HepG2 (cell line): ENCODE results near the gene CLBA1. TPM values are rescaled to one million over a fixed set of nuclear protein-coding genes. Genes with fewer than 3 reads are reported as not detected.

Experiments
- ARID2 ChIP-seq: sonication (generic); formaldehyde crosslinking; IDR thresholded peaks from 2 replicates; pipeline ENCODE4 v1.8.1; 2022; ENCODE audit warnings: mild to moderate bottlenecking, missing genetic modification reagents, borderline replicate concordance
- ATM ChIP-seq: fragments of 450-650 bp; IDR thresholded peaks from 2 replicates; pipeline ENCODE4 v1.7.1; 2017; ENCODE audit warnings: mild to moderate bottlenecking, borderline replicate concordance
- HDAC1 ChIP-seq: sonication (generic); formaldehyde crosslinking; IDR thresholded peaks from 2 replicates; pipeline ENCODE4 v1.5.1; 2020; ENCODE audit warnings: mild to moderate bottlenecking, missing genetic modification reagents
- MBD4 ChIP-seq: IDR thresholded peaks from 2 replicates; pipeline ENCODE4 v1.6.1; 2012; ENCODE audit warnings: low read length, inconsistent platforms, borderline replicate concordance
- MIER3 ChIP-seq: IDR thresholded peaks from 2 replicates; pipeline ENCODE4 v1.6.1; 2016; ENCODE audit warnings: missing compliant biosample characterization, borderline replicate concordance
- NR1H2 ChIP-seq: sonication (generic); formaldehyde crosslinking; IDR thresholded peaks from 2 replicates; pipeline ENCODE4 v1.8.1; 2022; ENCODE audit warnings: low read depth, missing genetic modification reagents, borderline replicate concordance
- PHF20 ChIP-seq: sonication (generic); formaldehyde crosslinking; IDR thresholded peaks from 2 replicates; pipeline ENCODE4 v1.5.0; 2020; ENCODE audit warnings: mild to moderate bottlenecking, missing genetic modification reagents
- RBM39 ChIP-seq: fragments of 200-400 bp; formaldehyde crosslinking; IDR thresholded peaks from one replicate; pipeline ENCODE4 v1.6.1; 2018; ENCODE audit warnings: antibody characterized with exemption, mild to moderate bottlenecking, low read depth, low read length; ENCODE audit not compliant: poor library complexity, severe bottlenecking
- SMARCE1 ChIP-seq: fragments of 450-650 bp; IDR thresholded peaks from 2 replicates; pipeline ENCODE4 v1.6.1; 2017; ENCODE audit warnings: borderline replicate concordance
- SRF ChIP-seq: IDR thresholded peaks from 2 replicates; pipeline ENCODE4 v1.6.1; 2011; ENCODE audit warnings: mild to moderate bottlenecking, low read depth, low read length, moderate library complexity
- XBP1 ChIP-seq: sonication (generic); formaldehyde crosslinking; IDR thresholded peaks from 2 replicates; pipeline ENCODE4 v1.5.0; 2020; ENCODE audit warnings: missing genetic modification reagents
- ZFY ChIP-seq: sonication (generic); formaldehyde crosslinking; IDR thresholded peaks from 2 replicates; pipeline ENCODE4 v1.4.0; 2020; ENCODE audit warnings: missing genetic modification reagents
- ZMAT3 ChIP-seq: sonication (generic); formaldehyde crosslinking; conservative IDR thresholded peaks from 2 replicates; pipeline ENCODE4 v1.7.0; 2021; ENCODE audit warnings: missing genetic modification reagents
- ZNF136 ChIP-seq: sonication (generic); formaldehyde crosslinking; IDR thresholded peaks from 2 replicates; pipeline ENCODE4 v1.8.1; 2022; ENCODE audit warnings: low read depth, mild to moderate bottlenecking, moderate library complexity, missing genetic modification reagents
- ZNF780A ChIP-seq: sonication (generic); formaldehyde crosslinking; IDR thresholded peaks from 2 replicates; pipeline ENCODE4 v1.8.0; 2022; ENCODE audit warnings: mild to moderate bottlenecking, missing genetic modification reagents, moderate library complexity
- ZNF891 ChIP-seq: sonication (generic); formaldehyde crosslinking; IDR thresholded peaks from 2 replicates; pipeline ENCODE4 v1.5.0; 2020; ENCODE audit warnings: mild to moderate bottlenecking, missing genetic modification reagents
- polyA plus RNA-seq, 8 experiments: library from polyadenylated mRNA; depleted of rRNA in 3 of 8; stranded (reverse) in 7 of 8; unstranded in 1 of 8; fragments of >200 nt; fragmentation: Illumina TruSeq in 4 of 8; extraction: Trizol in 4 of 8; gene quantifications; 2 replicates each; pipeline versions ENCODE4 v1.2.1 to v1.2.3, GENCODE V29; 2011 to 2016; ENCODE audit warnings: low read depth in 4 of 8, missing spikeins in 1 of 8, mixed read lengths in 1 of 8; ENCODE audit not compliant: insufficient read depth in 1 of 8
- total RNA-seq, 5 experiments: library from RNA; depleted of rRNA; stranded (reverse); fragments of >200 nt; fragmentation: Illumina TruSeq; extraction: Trizol; gene quantifications; 2 replicates each; pipeline ENCODE4 v1.2.3, GENCODE V29; 2016; ENCODE audit warnings: low read depth in 1 of 5
- TF ChIP-seq, protein P1 (sequence below): IDR thresholded peaks from 2 replicates; pipeline ENCODE4 v1.6.1; 2016; ENCODE audit warnings: missing biosample characterization, missing genetic modification reagents, low read depth
- TF ChIP-seq, protein P2 (sequence below): sonication (generic); formaldehyde crosslinking; IDR thresholded peaks from 2 replicates; pipeline ENCODE4 v1.9.0; 2022; ENCODE audit warnings: missing genetic modification reagents, mild to moderate bottlenecking, borderline replicate concordance
- TF ChIP-seq, protein P3 (sequence below): sonication (generic); formaldehyde crosslinking; IDR thresholded peaks from 2 replicates; pipeline ENCODE4 v1.5.1; 2020; ENCODE audit warnings: missing genetic modification reagents, mild to moderate bottlenecking, borderline replicate concordance
- TF ChIP-seq, protein P4 (sequence below): IDR thresholded peaks from 2 replicates; pipeline ENCODE4 v1.6.1; 2012; ENCODE audit warnings: low read length, improper control_type of control experiment
- TF ChIP-seq, protein P5 (sequence below): sonication (generic); formaldehyde crosslinking; IDR thresholded peaks from 2 replicates; pipeline ENCODE4 v1.9.0; 2021; ENCODE audit warnings: missing genetic modification reagents, mild to moderate bottlenecking, borderline replicate concordance

Gene CLBA1
- total and polyA plus RNA-seq, 2 of the 13 experiments (the other 11 are each of a cell fraction or from before 2014, with no cell fraction given) = 1.2 to 1.4 TPM

DNA sequence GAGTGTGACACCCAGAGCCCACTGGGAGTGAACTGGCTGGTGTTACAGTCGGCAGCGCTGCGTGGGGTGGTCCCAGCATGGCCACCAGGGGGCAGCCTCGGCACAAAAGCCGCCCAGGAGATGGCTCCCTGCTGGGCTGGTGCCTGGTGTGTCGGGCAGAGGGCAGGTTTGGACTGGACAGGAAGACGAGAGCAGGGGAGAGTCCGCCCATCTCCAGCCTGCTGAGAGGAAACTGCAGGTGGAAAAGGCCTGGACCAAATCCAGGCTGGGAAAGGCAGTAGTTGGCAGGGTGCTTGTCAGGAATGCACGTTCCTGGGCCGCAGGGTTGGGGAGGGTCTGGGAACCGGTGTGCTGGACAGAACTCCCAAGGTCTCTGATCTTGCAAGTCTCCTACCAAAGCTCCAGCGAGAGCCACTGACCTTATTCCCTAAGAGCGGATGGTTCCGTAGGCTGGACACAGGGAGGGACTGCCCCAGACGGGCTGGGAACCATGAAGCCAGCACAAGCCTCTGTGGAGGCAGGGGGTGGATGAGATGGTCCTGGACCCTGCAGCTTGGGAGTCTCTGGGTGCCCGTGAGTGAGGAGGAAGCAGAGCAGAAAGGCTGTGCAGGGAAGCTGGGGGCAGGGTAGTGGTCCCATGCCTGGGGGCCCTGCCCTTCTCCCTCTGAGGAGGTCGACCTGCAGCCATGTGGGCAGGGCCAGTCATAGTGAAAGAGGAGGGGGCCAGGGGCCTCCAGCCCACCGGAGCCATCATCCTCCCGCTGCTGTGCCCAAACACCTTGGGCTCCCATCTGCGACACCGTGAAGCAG is 9.2 kb upstream of the CLBA1 start (continued):
- no peak for TF ChIP-seq ZNF891
- TF ChIP-seq, protein P1, sequence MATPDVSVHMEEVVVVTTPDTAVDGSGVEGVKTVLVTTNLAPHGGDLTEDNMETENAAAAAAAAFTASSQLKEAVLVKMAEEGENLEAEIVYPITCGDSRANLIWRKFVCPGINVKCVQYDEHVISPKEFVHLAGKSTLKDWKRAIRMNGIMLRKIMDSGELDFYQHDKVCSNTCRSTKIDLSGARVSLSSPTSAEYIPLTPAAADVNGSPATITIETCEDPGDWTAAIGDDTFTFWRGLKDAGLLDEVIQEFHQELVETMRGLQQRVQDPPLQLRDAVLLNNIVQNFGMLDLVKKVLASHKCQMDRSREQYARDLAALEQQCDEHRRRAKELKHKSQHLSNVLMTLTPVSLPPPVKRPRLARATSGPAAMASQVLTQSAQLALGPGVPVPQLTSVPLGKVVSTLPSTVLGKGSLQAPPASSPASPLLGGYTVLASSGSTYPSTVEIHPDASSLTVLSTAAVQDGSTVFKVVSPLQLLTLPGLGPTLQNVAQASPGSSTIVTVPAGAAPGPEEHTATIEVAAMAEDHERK (CRISPR knock-in tag) = no peak
- TF ChIP-seq PHF20 (CRISPR knock-in tag) = no peak
- TF ChIP-seq XBP1 = no peak
- TF ChIP-seq RBM39 = no peak
- TF ChIP-seq, protein P2, sequence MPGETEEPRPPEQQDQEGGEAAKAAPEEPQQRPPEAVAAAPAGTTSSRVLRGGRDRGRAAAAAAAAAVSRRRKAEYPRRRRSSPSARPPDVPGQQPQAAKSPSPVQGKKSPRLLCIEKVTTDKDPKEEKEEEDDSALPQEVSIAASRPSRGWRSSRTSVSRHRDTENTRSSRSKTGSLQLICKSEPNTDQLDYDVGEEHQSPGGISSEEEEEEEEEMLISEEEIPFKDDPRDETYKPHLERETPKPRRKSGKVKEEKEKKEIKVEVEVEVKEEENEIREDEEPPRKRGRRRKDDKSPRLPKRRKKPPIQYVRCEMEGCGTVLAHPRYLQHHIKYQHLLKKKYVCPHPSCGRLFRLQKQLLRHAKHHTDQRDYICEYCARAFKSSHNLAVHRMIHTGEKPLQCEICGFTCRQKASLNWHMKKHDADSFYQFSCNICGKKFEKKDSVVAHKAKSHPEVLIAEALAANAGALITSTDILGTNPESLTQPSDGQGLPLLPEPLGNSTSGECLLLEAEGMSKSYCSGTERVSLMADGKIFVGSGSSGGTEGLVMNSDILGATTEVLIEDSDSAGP = peak; percentile 69
- no peak for TF ChIP-seq ARID2 (CRISPR knock-in tag)
- TF ChIP-seq MBD4 = no peak
- TF ChIP-seq ZFY = no peak
- TF ChIP-seq, protein P3, sequence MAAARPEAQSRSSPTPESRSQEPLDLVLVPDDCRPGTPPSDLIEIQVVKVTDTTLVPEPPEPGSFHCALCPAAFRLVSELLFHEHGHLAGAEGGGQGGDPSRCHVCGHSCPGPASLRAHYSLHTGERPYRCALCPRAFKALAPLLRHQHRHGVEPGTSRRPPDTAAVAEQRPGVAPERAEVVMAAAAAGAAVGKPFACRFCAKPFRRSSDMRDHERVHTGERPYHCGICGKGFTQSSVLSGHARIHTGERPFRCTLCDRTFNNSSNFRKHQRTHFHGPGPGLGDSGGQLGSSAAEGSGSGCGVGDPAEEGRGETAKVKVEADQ (CRISPR knock-in tag) = 0 out of 2 replicates have a peak, but pooled peaks have one; percentile 70
- no peak for TF ChIP-seq ZMAT3 (CRISPR knock-in tag)
- TF ChIP-seq, protein P4, sequence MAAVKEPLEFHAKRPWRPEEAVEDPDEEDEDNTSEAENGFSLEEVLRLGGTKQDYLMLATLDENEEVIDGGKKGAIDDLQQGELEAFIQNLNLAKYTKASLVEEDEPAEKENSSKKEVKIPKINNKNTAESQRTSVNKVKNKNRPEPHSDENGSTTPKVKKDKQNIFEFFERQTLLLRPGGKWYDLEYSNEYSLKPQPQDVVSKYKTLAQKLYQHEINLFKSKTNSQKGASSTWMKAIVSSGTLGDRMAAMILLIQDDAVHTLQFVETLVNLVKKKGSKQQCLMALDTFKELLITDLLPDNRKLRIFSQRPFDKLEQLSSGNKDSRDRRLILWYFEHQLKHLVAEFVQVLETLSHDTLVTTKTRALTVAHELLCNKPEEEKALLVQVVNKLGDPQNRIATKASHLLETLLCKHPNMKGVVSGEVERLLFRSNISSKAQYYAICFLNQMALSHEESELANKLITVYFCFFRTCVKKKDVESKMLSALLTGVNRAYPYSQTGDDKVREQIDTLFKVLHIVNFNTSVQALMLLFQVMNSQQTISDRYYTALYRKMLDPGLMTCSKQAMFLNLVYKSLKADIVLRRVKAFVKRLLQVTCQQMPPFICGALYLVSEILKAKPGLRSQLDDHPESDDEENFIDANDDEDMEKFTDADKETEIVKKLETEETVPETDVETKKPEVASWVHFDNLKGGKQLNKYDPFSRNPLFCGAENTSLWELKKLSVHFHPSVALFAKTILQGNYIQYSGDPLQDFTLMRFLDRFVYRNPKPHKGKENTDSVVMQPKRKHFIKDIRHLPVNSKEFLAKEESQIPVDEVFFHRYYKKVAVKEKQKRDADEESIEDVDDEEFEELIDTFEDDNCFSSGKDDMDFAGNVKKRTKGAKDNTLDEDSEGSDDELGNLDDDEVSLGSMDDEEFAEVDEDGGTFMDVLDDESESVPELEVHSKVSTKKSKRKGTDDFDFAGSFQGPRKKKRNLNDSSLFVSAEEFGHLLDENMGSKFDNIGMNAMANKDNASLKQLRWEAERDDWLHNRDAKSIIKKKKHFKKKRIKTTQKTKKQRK = no peak
- no peak for TF ChIP-seq ZNF780A (CRISPR knock-in tag)
- no peak for TF ChIP-seq HDAC1 (CRISPR knock-in tag)
- no peak for TF ChIP-seq ATM
- no peak for TF ChIP-seq NR1H2 (CRISPR knock-in tag)
- peak; percentile 41; the same call in 1 of the 2 replicates for TF ChIP-seq ZNF136 (CRISPR knock-in tag)
- TF ChIP-seq SMARCE1 = no peak
- TF ChIP-seq MIER3 = no peak
- TF ChIP-seq, protein P5, sequence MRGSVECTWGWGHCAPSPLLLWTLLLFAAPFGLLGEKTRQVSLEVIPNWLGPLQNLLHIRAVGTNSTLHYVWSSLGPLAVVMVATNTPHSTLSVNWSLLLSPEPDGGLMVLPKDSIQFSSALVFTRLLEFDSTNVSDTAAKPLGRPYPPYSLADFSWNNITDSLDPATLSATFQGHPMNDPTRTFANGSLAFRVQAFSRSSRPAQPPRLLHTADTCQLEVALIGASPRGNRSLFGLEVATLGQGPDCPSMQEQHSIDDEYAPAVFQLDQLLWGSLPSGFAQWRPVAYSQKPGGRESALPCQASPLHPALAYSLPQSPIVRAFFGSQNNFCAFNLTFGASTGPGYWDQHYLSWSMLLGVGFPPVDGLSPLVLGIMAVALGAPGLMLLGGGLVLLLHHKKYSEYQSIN (CRISPR knock-in tag) = no peak
- TF ChIP-seq SRF = no peak
